Measurements from ENCODE around the gene BAZ1A. TPM values are rescaled to one million over a fixed set of nuclear protein-coding genes. Genes with fewer than 3 reads are reported as not detected.

Gene BAZ1A
- total and polyA plus RNA-seq, 2 of the 8 experiments (the other 6 are each of a cell fraction or from before 2014, with no cell fraction given) = 8.0 to 23.1 TPM

- TF ChIP-seq EP300 (IDR thresholded peaks at IDR 0.05; ENCODE audit: borderline replicate concordance in 1 of 2, low read depth in 2 of 2, low read length in 2 of 2) (no peak), RBBP5 (IDR thresholded peaks at IDR 0.05; ENCODE audit: borderline replicate concordance, low read depth, low read length) (peak; percentile 79; the same call in 1 of the 2 replicates), SAP30 (IDR thresholded peaks at IDR 0.05; ENCODE audit: insufficient read depth, insufficient replicate concordance, low read length) (no peak)
- TF ChIP-seq, protein P1, sequence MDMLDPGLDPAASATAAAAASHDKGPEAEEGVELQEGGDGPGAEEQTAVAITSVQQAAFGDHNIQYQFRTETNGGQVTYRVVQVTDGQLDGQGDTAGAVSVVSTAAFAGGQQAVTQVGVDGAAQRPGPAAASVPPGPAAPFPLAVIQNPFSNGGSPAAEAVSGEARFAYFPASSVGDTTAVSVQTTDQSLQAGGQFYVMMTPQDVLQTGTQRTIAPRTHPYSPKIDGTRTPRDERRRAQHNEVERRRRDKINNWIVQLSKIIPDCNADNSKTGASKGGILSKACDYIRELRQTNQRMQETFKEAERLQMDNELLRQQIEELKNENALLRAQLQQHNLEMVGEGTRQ (IDR thresholded peaks at IDR 0.05; ENCODE audit: low read length) = peak; percentile 86
- TF ChIP-seq, protein P2, sequence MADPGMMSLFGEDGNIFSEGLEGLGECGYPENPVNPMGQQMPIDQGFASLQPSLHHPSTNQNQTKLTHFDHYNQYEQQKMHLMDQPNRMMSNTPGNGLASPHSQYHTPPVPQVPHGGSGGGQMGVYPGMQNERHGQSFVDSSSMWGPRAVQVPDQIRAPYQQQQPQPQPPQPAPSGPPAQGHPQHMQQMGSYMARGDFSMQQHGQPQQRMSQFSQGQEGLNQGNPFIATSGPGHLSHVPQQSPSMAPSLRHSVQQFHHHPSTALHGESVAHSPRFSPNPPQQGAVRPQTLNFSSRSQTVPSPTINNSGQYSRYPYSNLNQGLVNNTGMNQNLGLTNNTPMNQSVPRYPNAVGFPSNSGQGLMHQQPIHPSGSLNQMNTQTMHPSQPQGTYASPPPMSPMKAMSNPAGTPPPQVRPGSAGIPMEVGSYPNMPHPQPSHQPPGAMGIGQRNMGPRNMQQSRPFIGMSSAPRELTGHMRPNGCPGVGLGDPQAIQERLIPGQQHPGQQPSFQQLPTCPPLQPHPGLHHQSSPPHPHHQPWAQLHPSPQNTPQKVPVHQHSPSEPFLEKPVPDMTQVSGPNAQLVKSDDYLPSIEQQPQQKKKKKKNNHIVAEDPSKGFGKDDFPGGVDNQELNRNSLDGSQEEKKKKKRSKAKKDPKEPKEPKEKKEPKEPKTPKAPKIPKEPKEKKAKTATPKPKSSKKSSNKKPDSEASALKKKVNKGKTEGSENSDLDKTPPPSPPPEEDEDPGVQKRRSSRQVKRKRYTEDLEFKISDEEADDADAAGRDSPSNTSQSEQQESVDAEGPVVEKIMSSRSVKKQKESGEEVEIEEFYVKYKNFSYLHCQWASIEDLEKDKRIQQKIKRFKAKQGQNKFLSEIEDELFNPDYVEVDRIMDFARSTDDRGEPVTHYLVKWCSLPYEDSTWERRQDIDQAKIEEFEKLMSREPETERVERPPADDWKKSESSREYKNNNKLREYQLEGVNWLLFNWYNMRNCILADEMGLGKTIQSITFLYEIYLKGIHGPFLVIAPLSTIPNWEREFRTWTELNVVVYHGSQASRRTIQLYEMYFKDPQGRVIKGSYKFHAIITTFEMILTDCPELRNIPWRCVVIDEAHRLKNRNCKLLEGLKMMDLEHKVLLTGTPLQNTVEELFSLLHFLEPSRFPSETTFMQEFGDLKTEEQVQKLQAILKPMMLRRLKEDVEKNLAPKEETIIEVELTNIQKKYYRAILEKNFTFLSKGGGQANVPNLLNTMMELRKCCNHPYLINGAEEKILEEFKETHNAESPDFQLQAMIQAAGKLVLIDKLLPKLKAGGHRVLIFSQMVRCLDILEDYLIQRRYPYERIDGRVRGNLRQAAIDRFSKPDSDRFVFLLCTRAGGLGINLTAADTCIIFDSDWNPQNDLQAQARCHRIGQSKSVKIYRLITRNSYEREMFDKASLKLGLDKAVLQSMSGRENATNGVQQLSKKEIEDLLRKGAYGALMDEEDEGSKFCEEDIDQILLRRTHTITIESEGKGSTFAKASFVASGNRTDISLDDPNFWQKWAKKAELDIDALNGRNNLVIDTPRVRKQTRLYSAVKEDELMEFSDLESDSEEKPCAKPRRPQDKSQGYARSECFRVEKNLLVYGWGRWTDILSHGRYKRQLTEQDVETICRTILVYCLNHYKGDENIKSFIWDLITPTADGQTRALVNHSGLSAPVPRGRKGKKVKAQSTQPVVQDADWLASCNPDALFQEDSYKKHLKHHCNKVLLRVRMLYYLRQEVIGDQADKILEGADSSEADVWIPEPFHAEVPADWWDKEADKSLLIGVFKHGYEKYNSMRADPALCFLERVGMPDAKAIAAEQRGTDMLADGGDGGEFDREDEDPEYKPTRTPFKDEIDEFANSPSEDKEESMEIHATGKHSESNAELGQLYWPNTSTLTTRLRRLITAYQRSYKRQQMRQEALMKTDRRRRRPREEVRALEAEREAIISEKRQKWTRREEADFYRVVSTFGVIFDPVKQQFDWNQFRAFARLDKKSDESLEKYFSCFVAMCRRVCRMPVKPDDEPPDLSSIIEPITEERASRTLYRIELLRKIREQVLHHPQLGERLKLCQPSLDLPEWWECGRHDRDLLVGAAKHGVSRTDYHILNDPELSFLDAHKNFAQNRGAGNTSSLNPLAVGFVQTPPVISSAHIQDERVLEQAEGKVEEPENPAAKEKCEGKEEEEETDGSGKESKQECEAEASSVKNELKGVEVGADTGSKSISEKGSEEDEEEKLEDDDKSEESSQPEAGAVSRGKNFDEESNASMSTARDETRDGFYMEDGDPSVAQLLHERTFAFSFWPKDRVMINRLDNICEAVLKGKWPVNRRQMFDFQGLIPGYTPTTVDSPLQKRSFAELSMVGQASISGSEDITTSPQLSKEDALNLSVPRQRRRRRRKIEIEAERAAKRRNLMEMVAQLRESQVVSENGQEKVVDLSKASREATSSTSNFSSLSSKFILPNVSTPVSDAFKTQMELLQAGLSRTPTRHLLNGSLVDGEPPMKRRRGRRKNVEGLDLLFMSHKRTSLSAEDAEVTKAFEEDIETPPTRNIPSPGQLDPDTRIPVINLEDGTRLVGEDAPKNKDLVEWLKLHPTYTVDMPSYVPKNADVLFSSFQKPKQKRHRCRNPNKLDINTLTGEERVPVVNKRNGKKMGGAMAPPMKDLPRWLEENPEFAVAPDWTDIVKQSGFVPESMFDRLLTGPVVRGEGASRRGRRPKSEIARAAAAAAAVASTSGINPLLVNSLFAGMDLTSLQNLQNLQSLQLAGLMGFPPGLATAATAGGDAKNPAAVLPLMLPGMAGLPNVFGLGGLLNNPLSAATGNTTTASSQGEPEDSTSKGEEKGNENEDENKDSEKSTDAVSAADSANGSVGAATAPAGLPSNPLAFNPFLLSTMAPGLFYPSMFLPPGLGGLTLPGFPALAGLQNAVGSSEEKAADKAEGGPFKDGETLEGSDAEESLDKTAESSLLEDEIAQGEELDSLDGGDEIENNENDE (IDR thresholded peaks at IDR 0.05; ENCODE audit: insufficient replicate concordance, low read length) = no peak
Measured at GRCh38 chr14:34714320-34715126, 160.6 kb downstream of the BAZ1A start, which contains the start of gene CFL2 (continued).
